ENCODE data around the gene TRANK1. TPM values are rescaled to one million over a fixed set of nuclear protein-coding genes. Genes with fewer than 3 reads are reported as not detected.

Gene TRANK1
- total RNA-seq, 6 experiments from 2014 or later: 1.00 to 3.0 (median 1.4) TPM

DNA sequence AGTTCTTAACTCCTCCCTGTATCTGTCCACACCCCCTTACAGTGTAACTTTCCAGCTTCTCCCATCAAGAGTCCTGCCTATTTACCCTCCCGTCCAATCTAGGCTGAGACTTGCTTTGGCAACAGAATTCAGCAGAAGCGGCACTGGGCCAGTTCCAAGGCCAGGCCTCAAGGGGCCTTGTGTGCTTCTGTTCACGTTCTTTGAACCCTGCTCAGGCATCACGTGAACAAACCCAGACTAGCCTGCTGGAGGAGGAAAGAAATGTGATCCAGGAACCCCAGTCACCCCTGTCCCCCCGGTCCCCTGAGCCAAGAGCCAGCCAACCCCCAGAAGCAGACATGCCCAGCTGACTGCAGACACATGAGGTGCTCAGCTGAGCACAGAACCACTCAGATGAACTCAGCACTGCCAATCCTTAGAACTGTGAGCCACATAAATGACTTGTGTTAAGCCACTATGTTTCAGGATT lies 104.4 kb downstream of the TRANK1 start:
- H3K27ac Mint-ChIP-seq: no peak overlapping the region
- no peak for DNase-seq
- H3K36me3 Mint-ChIP-seq (ENCODE audit: low read depth): no peaks in the 10 kb centered on the region
- no peaks in the 10 kb centered on the region for H3K4me1 Mint-ChIP-seq (ENCODE audit: low read depth)
- H3K9me3 Mint-ChIP-seq: no peaks in the 10 kb centered on the region
- TF ChIP-seq, protein P1, sequence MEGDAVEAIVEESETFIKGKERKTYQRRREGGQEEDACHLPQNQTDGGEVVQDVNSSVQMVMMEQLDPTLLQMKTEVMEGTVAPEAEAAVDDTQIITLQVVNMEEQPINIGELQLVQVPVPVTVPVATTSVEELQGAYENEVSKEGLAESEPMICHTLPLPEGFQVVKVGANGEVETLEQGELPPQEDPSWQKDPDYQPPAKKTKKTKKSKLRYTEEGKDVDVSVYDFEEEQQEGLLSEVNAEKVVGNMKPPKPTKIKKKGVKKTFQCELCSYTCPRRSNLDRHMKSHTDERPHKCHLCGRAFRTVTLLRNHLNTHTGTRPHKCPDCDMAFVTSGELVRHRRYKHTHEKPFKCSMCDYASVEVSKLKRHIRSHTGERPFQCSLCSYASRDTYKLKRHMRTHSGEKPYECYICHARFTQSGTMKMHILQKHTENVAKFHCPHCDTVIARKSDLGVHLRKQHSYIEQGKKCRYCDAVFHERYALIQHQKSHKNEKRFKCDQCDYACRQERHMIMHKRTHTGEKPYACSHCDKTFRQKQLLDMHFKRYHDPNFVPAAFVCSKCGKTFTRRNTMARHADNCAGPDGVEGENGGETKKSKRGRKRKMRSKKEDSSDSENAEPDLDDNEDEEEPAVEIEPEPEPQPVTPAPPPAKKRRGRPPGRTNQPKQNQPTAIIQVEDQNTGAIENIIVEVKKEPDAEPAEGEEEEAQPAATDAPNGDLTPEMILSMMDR (IDR thresholded peaks at IDR 0.05): no peak
- H3K27me3 Mint-ChIP-seq (ENCODE audit: insufficient read depth): no peaks in the 10 kb centered on the region; the same call in 1 of the 2 replicates
- H3K4me3 Mint-ChIP-seq: no peak overlapping the region

DNA sequence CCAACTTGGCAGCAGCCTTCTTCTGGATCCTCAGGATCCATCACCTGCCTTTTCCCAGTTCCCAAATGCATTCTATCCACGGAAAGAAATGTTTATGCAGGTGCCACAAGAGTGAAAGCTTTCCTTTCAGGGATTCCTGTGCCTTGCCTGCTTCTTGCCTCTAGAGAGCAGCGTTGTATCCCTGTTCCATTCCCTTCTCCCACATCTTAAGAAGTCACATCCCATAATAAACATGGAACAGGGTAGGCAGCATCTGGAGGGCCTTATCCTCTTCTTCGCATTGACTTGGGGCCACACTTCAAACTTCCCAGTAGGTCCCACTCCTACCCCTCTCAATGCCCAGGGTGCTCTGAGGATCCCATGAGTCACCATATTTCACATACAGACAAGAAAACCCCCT lies 107.8 kb downstream of the TRANK1 start:
- Mint-ChIP-seq H3K9me3 (no peaks in the 10 kb centered on the region), H3K27me3 (ENCODE audit: insufficient read depth) (no peaks in the 10 kb centered on the region; the same call in 1 of the 2 replicates), H3K4me3 (no peak overlapping the region), H3K4me1 (ENCODE audit: low read depth) (no peaks in the 10 kb centered on the region), H3K36me3 (ENCODE audit: low read depth) (no peaks in the 10 kb centered on the region), H3K27ac (no peak overlapping the region)
- no peak for DNase-seq
- TF ChIP-seq, protein P1 (IDR thresholded peaks at IDR 0.05): no peak; the same call in 1 of the 2 replicates

DNA sequence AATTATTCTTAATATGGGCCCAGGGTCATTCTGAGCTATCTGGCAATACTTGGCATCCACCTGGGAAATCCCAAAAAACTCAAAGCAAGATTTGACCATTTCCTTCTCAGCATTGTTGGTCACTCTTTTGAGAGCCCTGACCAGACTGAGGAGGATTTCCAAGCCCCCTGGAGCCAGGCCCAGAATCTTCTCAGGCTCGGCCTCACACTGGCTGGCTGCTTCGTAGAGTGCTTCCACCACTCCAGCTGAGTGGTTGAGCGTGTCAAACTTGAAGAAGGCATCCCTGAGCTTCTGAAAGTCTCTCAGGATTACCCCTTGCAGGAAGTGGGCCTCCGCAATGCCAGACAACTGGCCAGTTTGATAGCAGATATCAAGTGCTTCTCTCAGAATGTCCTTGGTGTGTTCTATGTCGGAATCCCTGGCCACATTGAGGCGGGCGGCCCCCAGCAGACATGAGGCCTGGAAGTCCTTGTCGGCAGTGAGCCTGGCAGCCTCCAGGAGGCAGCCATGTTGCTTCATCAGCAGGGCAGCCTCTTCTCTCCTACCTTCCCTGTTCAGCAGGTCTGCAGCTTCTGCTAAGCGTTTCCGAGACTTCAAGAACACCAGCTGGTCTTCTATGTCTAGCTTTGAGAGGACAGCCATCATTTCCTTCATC lies 111.6 kb downstream of the TRANK1 start:
- Mint-ChIP-seq H3K4me1 (ENCODE audit: low read depth) (no peaks in the 10 kb centered on the region), H3K9me3 (no peaks in the 10 kb centered on the region), H3K36me3 (ENCODE audit: low read depth) (peaks cover 5% of the 10 kb centered on the region; the same call in 1 of the 2 replicates), H3K27ac (no peak overlapping the region), H3K27me3 (ENCODE audit: insufficient read depth) (no peaks in the 10 kb centered on the region; the same call in 1 of the 2 replicates), H3K4me3 (no peak overlapping the region)
- TF ChIP-seq, protein P1 (IDR thresholded peaks at IDR 0.05): no peak
- no peak for DNase-seq

DNA sequence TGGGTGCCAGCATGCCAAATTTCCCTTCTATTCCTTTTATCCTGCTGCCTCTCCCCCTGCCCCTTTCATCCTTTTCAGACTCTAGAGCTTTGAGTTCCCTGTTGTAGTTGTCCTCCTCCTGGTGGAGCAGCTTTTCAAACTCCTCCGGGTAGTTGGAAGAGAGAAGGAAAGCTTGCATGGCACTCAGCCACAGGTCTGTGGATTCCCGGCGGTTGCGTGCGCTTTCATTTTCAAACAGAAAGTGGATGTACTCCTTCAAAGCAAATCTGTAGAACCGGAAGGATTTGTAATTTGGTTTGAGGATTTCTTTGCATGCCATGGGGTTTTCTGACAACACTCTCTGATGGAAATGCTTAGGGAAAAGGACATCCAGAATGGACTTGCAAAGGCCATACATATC lies 112.4 kb downstream of the TRANK1 start:
- H3K27me3 Mint-ChIP-seq (ENCODE audit: insufficient read depth): no peaks in the 10 kb centered on the region; the same call in 1 of the 2 replicates
- no peak overlapping the region for H3K27ac Mint-ChIP-seq
- no peak overlapping the region for H3K4me3 Mint-ChIP-seq
- TF ChIP-seq, protein P1 (IDR thresholded peaks at IDR 0.05): no peak
- no peaks in the 10 kb centered on the region for H3K9me3 Mint-ChIP-seq
- DNase-seq: no peak
- H3K4me1 Mint-ChIP-seq (ENCODE audit: low read depth): no peaks in the 10 kb centered on the region
- H3K36me3 Mint-ChIP-seq (ENCODE audit: low read depth): peaks cover 5% of the 10 kb centered on the region; the same call in 1 of the 2 replicates

DNA sequence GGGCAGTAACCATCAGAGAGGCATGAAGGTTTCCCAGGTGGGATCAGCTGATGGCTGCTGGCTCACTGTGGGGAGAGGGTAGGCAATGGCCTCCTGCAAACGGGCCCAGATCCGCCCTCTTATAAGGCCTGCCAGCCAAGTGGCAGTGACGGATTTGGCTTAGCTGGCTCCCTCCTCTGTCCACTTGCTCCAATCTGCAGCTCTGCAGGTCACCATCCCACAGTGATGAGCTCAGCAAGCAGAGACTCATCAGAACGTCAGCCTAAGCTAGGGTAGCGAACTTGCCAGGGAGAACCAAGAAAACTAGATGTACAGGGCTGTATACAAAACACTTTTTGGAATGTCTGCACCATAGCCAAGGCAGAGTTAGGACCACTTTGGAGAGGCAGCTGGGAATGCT lies 117.7 kb downstream of the TRANK1 start:
- Mint-ChIP-seq H3K9me3 (no peaks in the 10 kb centered on the region), H3K4me3 (no peak overlapping the region), H3K27ac (no peak overlapping the region), H3K36me3 (ENCODE audit: low read depth) (peaks cover 5% of the 10 kb centered on the region; the same call in 1 of the 2 replicates), H3K27me3 (ENCODE audit: insufficient read depth) (no peaks in the 10 kb centered on the region; the same call in 1 of the 2 replicates), H3K4me1 (ENCODE audit: low read depth) (no peaks in the 10 kb centered on the region)
- TF ChIP-seq, protein P1 (IDR thresholded peaks at IDR 0.05): no peak
- DNase-seq: no peak
